H1 (cell line): ENCODE results near the gene BTRC. TPM values are rescaled to one million over a fixed set of nuclear protein-coding genes. Genes with fewer than 3 reads are reported as not detected.

Experiments used
- GABPA ChIP-seq: IDR thresholded peaks from 2 replicates; pipeline ENCODE4 v1.6.1; 2011; ENCODE audit warnings: mild to moderate bottlenecking, low read length, moderate library complexity, borderline replicate concordance; ENCODE audit not compliant: insufficient read depth
- RFX5 ChIP-seq: IDR thresholded peaks from 2 replicates; pipeline ENCODE4 v1.6.1; 2011; ENCODE audit warnings: low read depth, low read length, improper control_type of control experiment, borderline replicate concordance
- SAP30 ChIP-seq: fragments of 300-600 bp; sonication (generic); IDR thresholded peaks from 2 replicates; pipeline ENCODE4 v1.7.1; 2012; ENCODE audit warnings: low read length, moderate library complexity, mild to moderate bottlenecking, inconsistent platforms; ENCODE audit not compliant: insufficient read depth, insufficient replicate concordance
- TBP ChIP-seq: IDR thresholded peaks from 2 replicates; pipeline ENCODE4 v1.6.1; 2011; ENCODE audit warnings: low read depth, low read length, improper control_type of control experiment
- polyA plus RNA-seq, 7 experiments: library from polyadenylated mRNA; depleted of rRNA in 3 of 7; stranded (reverse) in 5 of 7; unstranded in 2 of 7; fragments of >200 nt in 5 of 7; fragments of 200-250 nt in 2 of 7; gene quantifications; 1 replicate in 5 of 7; 2 replicates in 1 of 7; 4 replicates in 1 of 7; pipeline versions ENCODE4 v1.2.1 to v1.2.3, GENCODE V29; 2011 to 2013; ENCODE audit warnings: missing spikeins in 2 of 7, mixed read lengths in 2 of 7
- total RNA-seq: library from RNA; stranded (reverse); fragmentation: NEBNext Ultra II Directional; extraction: Animal tissue kit (Norgen Biotek cat#: 25700); gene quantifications from 2 replicates; pipeline ENCODE4 v1.2.1, GENCODE V29; 2021

Gene BTRC
- total and polyA plus RNA-seq, 2 of the 8 experiments (the other 6 are each of a cell fraction or from before 2014, with no cell fraction given): 9.9 to 24.7 TPM

DNA sequence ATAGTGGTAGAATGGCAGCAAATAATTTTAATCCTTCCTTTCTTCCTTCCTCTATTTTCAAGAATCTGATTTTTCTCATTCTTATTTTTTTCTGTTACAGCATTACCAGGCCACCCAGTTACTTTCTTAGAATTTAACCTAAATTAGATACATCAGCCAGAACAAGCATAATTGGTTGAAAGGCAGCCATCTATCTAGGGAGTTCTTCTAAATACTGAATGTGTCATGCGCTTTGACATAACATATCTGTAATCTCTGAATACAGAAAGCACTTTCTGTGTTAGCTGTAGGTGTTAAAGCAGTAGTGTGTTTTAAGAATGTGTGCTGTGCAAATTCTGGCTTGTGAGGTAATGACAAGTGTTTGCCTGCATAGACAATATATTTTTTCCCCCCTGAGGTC, 97.3 kb downstream of the BTRC start (continued):
- TF ChIP-seq GABPA (no peak), RFX5 (no peak), TBP (no peak), SAP30 (no peak)
